GM12875 (cell line): ENCODE measurements around the gene PLXNA3.

Experiments used
- H3K4me3 ChIP-seq: one replicate; pipeline ENCODE4 v1.5.1; 2011; ENCODE audit warnings: low read depth, low read length, control low read depth
- TF ChIP-seq, protein P1 (sequence below): IDR thresholded peaks from 2 replicates; pipeline ENCODE4 v1.5.1; 2011; ENCODE audit warnings: low read depth, mild to moderate bottlenecking, control low read depth, inconsistent platforms, low read length, moderate library complexity, borderline replicate concordance; ENCODE audit not compliant: insufficient read depth

The PLXNA3 gene

GRCh38 chrX:154466907-154467306, 8.8 kb downstream of the PLXNA3 start:
- no peak overlapping the region for H3K4me3 ChIP-seq
- TF ChIP-seq, protein P1, sequence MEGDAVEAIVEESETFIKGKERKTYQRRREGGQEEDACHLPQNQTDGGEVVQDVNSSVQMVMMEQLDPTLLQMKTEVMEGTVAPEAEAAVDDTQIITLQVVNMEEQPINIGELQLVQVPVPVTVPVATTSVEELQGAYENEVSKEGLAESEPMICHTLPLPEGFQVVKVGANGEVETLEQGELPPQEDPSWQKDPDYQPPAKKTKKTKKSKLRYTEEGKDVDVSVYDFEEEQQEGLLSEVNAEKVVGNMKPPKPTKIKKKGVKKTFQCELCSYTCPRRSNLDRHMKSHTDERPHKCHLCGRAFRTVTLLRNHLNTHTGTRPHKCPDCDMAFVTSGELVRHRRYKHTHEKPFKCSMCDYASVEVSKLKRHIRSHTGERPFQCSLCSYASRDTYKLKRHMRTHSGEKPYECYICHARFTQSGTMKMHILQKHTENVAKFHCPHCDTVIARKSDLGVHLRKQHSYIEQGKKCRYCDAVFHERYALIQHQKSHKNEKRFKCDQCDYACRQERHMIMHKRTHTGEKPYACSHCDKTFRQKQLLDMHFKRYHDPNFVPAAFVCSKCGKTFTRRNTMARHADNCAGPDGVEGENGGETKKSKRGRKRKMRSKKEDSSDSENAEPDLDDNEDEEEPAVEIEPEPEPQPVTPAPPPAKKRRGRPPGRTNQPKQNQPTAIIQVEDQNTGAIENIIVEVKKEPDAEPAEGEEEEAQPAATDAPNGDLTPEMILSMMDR = no peak

DNA sequence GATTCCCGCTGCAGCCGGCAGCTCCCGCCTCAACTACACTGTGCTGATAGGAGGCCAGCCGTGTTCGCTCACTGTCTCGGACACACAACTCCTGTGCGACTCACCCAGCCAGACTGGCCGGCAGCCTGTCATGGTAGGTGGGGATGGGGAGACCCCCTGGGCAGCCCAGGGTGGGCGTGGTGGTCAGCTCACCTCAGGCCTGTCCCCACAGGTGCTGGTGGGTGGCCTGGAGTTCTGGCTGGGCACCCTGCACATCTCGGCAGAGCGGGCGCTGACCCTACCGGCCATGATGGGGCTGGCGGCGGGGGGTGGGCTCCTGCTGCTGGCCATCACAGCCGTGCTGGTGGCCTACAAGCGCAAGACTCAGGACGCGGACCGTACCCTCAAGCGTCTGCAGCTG, 9.5 kb downstream of the PLXNA3 start:
- TF ChIP-seq, protein P1 = no peak
- no peak overlapping the region for H3K4me3 ChIP-seq

DNA sequence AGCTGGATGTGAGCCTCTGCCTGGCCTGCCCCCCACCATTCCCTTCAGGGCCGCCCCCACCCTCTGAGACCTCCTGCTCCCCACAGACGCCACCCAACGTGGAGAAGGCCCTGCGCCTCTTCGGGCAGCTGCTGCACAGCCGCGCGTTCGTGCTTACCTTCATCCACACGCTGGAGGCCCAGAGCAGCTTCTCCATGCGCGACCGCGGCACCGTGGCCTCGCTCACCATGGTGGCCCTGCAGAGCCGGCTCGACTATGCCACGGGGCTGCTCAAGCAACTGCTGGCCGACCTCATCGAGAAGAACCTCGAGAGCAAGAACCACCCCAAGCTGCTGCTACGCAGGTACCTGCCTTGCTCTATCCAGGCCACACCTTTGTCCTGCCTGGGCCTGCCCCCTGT, 10.1 kb downstream of the PLXNA3 start:
- no peak overlapping the region for H3K4me3 ChIP-seq
- TF ChIP-seq, protein P1 = no peak

- no peak overlapping the region for H3K4me3 ChIP-seq
- TF ChIP-seq, protein P1 = no peak
Observed at GRCh38 chrX:154469114-154469513, 11.0 kb downstream of the PLXNA3 start.

DNA sequence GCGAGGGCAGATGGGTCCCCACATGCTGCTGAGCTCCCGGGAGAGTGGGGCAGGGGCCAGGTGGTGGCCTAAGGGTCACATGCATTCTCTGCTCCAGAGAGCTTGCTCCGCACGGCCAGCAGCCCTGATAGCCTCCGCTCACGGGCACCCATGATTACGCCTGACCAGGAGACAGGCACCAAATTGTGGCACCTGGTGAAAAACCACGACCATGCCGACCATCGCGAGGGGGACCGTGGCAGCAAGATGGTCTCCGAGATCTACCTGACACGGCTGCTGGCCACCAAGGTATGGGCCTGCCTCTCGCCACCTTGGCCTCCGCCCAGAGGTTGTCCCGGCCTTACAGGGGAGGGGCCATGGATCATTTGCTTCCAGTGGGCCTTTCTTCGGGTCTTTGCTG, 11.8 kb downstream of the PLXNA3 start:
- H3K4me3 ChIP-seq = no peak overlapping the region
- TF ChIP-seq, protein P1 = no peak

DNA sequence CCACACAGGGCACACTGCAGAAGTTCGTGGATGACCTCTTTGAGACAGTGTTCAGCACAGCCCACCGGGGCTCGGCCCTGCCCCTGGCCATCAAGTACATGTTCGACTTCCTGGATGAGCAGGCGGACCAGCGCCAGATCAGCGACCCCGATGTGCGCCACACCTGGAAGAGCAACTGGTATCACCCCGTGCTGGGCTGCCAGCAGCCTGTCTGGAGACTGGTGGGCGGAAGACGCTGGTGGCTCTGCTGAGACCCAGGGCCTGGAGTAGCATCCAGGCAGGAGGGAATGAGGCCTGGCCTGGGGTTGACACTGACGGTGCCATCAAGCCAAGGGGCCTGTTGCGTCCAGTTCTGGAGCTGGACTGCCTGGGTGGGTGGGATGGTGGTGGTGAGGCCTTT, 12.4 kb downstream of the PLXNA3 start:
- H3K4me3 ChIP-seq = no peak overlapping the region
- TF ChIP-seq, protein P1 = no peak

GRCh38 chrX:154470914-154471568, 13.0 kb downstream of the PLXNA3 start:
- H3K4me3 ChIP-seq = no peak overlapping the region
- TF ChIP-seq, protein P1 = no peak
